SKM-1 (cell line): Measurements from ENCODE around the gene RSKR.
"Not testable (repeated sequence)": the region's sequence is repeated elsewhere in the genome, so short reads cannot be mapped to it uniquely, and the experiment has no call there.

Source experiments
- DNase-seq: peaks from one replicate; lab custom pipeline; 2025; ENCODE audit not compliant: unreplicated experiment; lab: John Stamatoyannopoulos, UW

The RSKR gene

GRCh38 chr17:28624148-28624547 is 10.2 kb upstream of the RSKR start:
- DNase-seq = no peak

GRCh38 chr17:28623696-28624095 is 9.7 kb upstream of the RSKR start:
- no peak for DNase-seq

- no peak for DNase-seq
These were observed 8.2 kb upstream of the RSKR start for GRCh38 chr17:28622186-28622585.

DNA sequence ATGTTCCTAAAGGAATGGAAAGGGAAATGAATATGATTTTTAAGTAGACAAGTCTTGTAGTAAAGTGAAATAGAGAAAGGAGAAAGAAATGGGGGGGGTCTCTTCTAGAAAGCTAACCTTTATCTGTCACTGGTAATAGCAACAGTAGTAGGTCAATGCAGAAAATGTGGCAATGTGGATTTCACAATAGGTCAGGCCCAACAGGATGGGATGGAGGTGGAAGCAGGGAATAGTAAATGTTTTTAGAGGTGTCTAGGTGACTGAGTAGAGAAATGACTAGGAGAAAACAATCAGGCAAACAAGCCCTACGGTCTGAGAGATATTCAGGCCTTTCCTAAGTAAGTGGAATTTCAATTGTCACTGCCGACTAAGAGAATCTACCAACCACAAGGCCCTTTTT is 6.0 kb upstream of the RSKR start:
- no peak for DNase-seq

DNA sequence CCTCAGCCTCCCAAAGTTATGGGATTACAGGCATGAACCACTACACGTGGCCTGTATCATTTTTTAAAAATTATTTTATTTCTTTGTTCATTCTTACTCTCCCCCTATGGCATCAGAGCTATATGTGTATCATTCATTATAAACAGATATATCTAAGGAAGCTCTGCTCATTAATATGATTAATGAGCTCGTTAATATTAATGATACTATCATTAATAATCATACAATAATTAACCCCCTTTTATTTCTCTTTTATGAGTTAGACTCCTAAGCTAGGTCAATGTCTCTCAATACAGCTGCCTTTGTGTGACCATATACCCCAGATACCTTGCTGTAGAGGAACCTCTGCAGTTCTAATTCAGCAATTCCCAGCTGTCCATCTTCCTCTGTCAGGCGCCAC is 4.5 kb upstream of the RSKR start:
- no peak for DNase-seq

DNA sequence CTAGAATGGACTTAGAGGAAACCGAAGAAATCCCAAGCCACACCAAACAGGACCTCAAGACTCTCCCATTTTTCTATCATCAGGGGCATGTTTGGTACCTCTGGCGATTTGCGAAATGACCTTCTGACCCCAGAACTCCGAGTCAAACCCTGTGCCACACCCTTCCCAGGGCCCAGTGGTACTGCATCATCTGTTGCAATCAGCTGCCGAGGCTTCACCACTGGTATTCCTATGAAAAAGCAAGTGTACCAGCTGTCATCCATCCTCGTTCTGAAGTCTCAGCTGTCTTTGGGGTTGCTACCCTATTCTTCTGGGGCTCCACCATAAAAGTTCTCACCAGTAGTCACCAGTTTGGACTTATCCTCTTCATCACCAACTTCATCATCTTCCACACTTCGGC is 2.3 kb upstream of the RSKR start:
- DNase-seq = no peak

- DNase-seq = no peak
These were observed 1.4 kb upstream of the RSKR start for GRCh38 chr17:28615260-28615940.

DNA sequence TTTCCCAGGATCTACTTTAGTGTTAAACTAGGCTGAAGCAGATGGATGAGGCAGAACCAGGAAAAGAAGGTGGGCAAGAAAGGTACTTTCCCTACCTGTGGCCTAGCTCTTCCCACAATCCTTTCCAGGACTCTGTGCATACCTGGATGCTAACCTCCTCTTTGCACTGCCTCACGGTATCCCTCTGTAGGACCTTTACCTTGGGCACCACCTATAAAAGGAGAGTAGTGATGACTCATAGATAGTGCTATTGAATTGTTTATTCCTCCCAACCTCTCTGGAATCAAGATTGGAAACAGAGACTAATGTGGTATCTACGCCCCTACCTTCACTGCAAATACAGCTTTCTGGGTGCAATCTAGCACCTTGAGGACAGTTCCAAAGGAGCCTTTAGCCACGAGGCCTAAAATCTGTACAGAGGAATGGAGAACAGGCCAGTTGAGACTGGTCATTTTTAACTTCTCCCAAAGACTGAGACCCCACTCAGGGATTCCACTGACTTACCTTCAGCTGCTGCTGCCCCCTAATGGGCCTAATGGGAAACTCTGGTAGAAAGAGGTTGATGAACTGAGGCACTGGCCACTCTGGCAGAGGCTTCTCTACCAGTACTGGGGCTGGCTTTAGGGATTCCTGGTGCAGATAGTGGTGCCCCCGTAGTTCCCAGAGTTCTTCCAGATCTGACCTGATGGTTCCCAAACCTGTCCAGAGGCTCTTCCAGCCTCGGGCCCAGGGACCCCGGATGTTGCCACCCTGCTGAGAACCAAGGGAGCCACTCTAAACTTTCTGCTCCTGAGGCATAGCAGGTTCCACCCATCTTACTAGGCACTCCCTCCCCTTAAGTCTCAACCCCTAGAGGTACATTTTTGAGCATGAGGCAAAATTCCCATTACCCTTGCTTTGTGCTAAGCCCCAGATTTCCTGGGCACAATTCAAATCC is 781 bp downstream of the RSKR start:
- peak; percentile 18 for DNase-seq

- DNase-seq = no peak
These were observed 1.5 kb downstream of the RSKR start for GRCh38 chr17:28612531-28612930.

GRCh38 chr17:28610376-28610775 is 3.6 kb downstream of the RSKR start:
- no peak for DNase-seq

GRCh38 chr17:28604031-28604430 is 10.0 kb downstream of the RSKR start:
- not testable (repeated sequence) for DNase-seq

GRCh38 chr17:28599311-28600184 is 14.4 kb downstream of the RSKR start:
- DNase-seq = peak; percentile 74

- DNase-seq = peak; percentile 83
These were observed 15.1 kb downstream of the RSKR start, which contains the start of gene SPAG5 for GRCh38 chr17:28598799-28599310. Gene SPAG5, minus strand, starts transcription at chr17:28599025. Its CDS starts 79 bp downstream, at chr17:28598946.

DNA sequence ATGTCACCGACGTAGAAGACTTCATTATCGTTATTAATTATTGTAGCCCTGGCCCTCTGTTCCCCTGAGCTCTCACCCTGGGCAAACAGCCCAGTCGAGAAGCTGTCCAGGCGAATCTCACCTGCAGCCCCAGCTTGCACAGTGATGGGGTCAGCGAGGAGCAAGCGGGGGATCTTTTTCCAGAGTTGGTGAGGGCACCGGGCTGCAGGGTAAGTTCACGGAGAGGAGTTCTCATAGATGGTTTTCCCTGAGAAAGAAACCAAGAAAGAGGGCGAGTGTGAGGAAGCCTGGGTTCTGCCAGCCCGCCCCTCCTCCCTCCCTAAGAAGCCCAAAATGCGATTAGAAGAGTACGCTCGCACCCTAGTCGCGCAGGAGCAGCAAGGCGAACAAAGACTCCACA is 15.6 kb downstream of the RSKR start:
- DNase-seq = no peak

- DNase-seq = no peak
These were observed 16.2 kb downstream of the RSKR start for GRCh38 chr17:28597606-28598383.

DNA sequence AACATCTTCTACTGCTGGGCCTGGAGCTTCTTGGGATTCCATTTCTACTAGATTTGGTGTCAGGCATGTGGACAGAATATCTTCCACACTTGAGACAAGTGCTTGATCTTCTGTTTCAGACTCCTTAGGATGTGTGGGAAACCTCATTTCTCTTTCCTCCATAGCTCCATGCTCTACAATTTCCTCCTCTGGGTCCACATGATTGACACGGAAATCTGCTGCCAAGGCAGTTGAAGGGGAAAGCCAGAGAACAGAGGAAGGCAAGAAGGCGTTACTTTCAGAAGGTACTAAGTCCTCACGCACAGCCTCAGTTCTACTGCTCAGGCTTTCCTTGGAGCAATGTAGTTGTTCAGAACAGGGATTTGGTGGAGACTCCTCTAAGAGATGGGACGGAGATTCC is 21.7 kb downstream of the RSKR start:
- no peak for DNase-seq

DNA sequence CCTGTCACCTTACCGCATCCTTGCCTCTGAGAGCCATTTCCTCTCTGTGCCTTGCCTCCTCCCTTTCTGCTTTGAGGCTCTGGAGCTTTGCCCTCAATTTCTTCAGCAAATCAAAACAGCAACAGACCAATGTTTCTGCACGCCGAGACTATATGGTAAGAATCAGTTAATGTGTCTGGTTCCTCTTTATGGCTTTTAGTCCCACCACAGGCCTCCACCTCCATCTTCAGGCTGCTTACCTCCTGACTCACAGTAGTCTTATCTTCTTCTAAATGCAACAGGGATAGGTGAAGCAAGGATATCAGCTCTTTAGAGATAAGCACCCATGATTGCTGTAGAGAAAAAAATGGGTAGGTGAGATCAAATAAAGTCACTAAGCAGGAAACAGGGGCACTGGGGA is 28.1 kb downstream of the RSKR start:
- DNase-seq = no peak

GRCh38 chr17:28584434-28584833 is 29.6 kb downstream of the RSKR start:
- no peak for DNase-seq

DNA sequence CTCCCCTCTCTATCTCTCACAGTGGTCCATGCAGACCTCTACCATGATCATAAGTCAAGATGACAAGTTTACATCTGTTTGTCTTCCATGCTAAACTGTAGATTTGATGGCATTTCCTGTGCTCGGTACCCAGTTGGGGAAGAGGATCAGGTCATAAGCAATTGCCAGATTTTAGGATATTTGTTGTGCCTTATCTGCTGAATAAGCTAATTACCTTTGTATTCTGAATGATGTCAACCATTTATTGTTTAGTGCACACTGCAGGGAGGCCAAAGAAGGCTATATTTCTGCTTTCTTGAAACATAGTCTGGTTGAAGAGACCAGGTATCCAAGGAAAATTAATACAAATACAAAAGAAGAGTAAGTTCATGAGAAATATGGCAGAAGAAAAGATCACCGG is 31.5 kb downstream of the RSKR start:
- DNase-seq = no peak

- no peak for DNase-seq
These were observed 33.0 kb downstream of the RSKR start for GRCh38 chr17:28580959-28581358.
